Measurements from ENCODE around the gene SLCO1B1. TPM values are rescaled to one million over a fixed set of nuclear protein-coding genes. Genes with fewer than 3 reads are reported as not detected.
A peak's percentile ranks its signal among the peaks of the same experiment; 100 is the strongest.

SLCO1B1 gene
- total RNA-seq, 6 donors from 2014 or later, result not detected

DNA sequence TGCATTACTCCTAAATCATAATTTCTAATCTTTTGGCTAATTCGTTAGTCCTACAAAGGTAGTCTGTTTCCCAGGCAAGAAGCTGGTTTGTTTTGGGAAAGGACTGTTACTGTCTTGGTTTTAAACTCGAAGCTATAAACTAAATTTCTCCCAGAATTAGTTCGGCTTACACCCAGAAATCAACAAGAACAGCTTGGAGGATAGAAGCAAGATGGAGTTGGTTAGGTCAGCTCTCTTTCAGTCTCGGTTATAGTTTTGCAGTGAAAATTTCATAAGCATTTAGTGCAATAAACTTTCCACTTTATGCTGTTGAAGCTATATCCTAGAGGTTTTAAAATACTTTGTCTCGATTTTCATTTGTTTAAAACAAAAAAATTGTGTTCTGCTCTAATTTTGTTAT lies 103.4 kb downstream of the SLCO1B1 start:
- Histone ChIP-seq H3K9me3 (no peaks in the 10 kb centered on the region), H3K36me3 (no peaks in the 10 kb centered on the region), H3K4me3 (no peak overlapping the region), H3K27me3 (no peaks in the 10 kb centered on the region), H3K27ac (no peak overlapping the region), H3K4me1 (no peaks in the 10 kb centered on the region)
- ATAC-seq (ENCODE audit: low FRiP score in 2 of 2), result no peak
- 76 to 81% methylated on average over 5 of the region's 5 CpGs for WGBS, 2 donors
- TF ChIP-seq CTCF (IDR thresholded peaks at IDR 0.05) (no peak), EP300 (IDR thresholded peaks at IDR 0.05) (no peak), POLR2AphosphoS5 (IDR thresholded peaks at IDR 0.05) (no peak), POLR2A (IDR thresholded peaks at IDR 0.05) (no peak)
- DNase-seq, result no peak

- Histone ChIP-seq H3K4me3 (no peak overlapping the region), H3K36me3 (no peaks in the 10 kb centered on the region), H3K9me3 (no peaks in the 10 kb centered on the region), H3K27me3 (no peaks in the 10 kb centered on the region), H3K27ac (no peak overlapping the region), H3K4me1 (no peaks in the 10 kb centered on the region)
- DNase-seq, result no peak
- TF ChIP-seq POLR2A (IDR thresholded peaks at IDR 0.05) (no peak), EP300 (IDR thresholded peaks at IDR 0.05) (no peak), CTCF (IDR thresholded peaks at IDR 0.05) (no peak), POLR2AphosphoS5 (IDR thresholded peaks at IDR 0.05) (no peak)
- 71 to 87% methylated on average over 4 of the region's 4 CpGs for WGBS, 2 donors
- no peak for ATAC-seq (ENCODE audit: low FRiP score in 2 of 2)
These were observed 108.9 kb downstream of the SLCO1B1 start for GRCh38 chr12:21239866-21240265.

- 71 to 81% methylated on average over 1 of the region's 1 CpG for WGBS, 2 donors
- Histone ChIP-seq H3K9me3 (no peaks in the 10 kb centered on the region), H3K4me1 (no peaks in the 10 kb centered on the region), H3K27ac (no peak overlapping the region), H3K27me3 (no peaks in the 10 kb centered on the region), H3K36me3 (no peaks in the 10 kb centered on the region), H3K4me3 (no peak overlapping the region)
- DNase-seq (no peak), ATAC-seq (ENCODE audit: low FRiP score in 2 of 2) (peak in 1 of 2 donors; percentile 34)
- TF ChIP-seq POLR2A (IDR thresholded peaks at IDR 0.05), result no peak
- no peak for TF ChIP-seq CTCF (IDR thresholded peaks at IDR 0.05)
- TF ChIP-seq EP300 (IDR thresholded peaks at IDR 0.05), result no peak
- no peak for TF ChIP-seq POLR2AphosphoS5 (IDR thresholded peaks at IDR 0.05)
These were observed 117.7 kb downstream of the SLCO1B1 start for GRCh38 chr12:21248679-21249078.

DNA sequence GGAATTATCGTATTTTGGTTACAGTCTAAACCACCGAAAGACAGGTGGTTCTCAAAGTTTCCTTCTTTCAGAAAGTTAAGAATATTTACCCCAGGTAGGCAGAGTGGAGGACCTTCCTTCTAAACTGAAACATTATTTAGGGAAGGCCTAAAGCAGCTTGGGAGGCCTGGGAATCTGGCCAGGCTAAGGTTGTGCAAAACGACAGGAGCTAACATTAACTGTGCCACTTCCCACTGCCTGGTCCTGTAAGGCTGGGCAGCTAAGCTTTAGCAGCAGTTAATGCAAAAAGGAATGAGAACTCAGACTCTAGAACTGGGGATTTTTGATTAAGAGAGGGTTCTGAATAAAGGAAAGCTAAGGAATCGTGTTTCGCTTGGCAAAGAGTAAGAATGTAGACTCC lies 121.1 kb downstream of the SLCO1B1 start:
- ATAC-seq (ENCODE audit: low FRiP score in 2 of 2) (no peak), DNase-seq (no peak)
- Histone ChIP-seq H3K27ac (no peak overlapping the region), H3K4me1 (no peaks in the 10 kb centered on the region), H3K9me3 (no peaks in the 10 kb centered on the region), H3K36me3 (no peaks in the 10 kb centered on the region), H3K4me3 (no peak overlapping the region), H3K27me3 (no peaks in the 10 kb centered on the region)
- TF ChIP-seq EP300 (IDR thresholded peaks at IDR 0.05), result no peak
- TF ChIP-seq POLR2A (IDR thresholded peaks at IDR 0.05), result no peak
- TF ChIP-seq POLR2AphosphoS5 (IDR thresholded peaks at IDR 0.05), result no peak
- 79 to 81% methylated on average over 5 of the region's 5 CpGs for WGBS, 2 donors

GRCh38 chr12:21257172-21257571 lies 126.2 kb downstream of the SLCO1B1 start:
- Histone ChIP-seq H3K27me3 (no peaks in the 10 kb centered on the region), H3K36me3 (no peaks in the 10 kb centered on the region), H3K9me3 (peaks cover 0 to 5% (median 0%) of the 10 kb centered on the region in 4 donors), H3K4me1 (no peaks in the 10 kb centered on the region), H3K4me3 (no peak overlapping the region), H3K27ac (no peak overlapping the region)
- ATAC-seq (ENCODE audit: low FRiP score in 2 of 2) (no peak), DNase-seq (no peak)
- TF ChIP-seq POLR2AphosphoS5 (IDR thresholded peaks at IDR 0.05), result no peak
- no peak for TF ChIP-seq EP300 (IDR thresholded peaks at IDR 0.05)
- TF ChIP-seq POLR2A (IDR thresholded peaks at IDR 0.05), result no peak
- TF ChIP-seq CTCF (IDR thresholded peaks at IDR 0.05), result no peak
- 70 to 80% methylated on average over 3 of the region's 3 CpGs for WGBS, 2 donors
